Lower leg skin (tissue), 4 donors: Measurements from ENCODE around the gene UFSP2. TPM values are rescaled to one million over a fixed set of nuclear protein-coding genes. Genes with fewer than 3 reads are reported as not detected.

Source experiments
- DNase-seq, 2 donors: peaks; one replicate each; pipeline ENCODE4 v3.0.0-alpha.2; 2019; ENCODE audit warnings: low spot score in 2 of 2
- H3K4me3 ChIP-seq: fragments of 200-600 bp; sonication (generic); 2 replicates; pipeline ENCODE4 v1.5.1; 2017; ENCODE audit warnings: mild to moderate bottlenecking, low read depth; ENCODE audit not compliant: poor library complexity, severe bottlenecking
- CTCF ChIP-seq, 3 donors: fragments of 450-650 bp; IDR thresholded peaks; one replicate each; pipeline ENCODE4 v1.5.1; 2016; ENCODE audit warnings: antibody characterized with exemption in 3 of 3, mild to moderate bottlenecking in 3 of 3, moderate library complexity in 2 of 3
- POLR2A ChIP-seq, 2 donors: fragments of 450-650 bp; IDR thresholded peaks; one replicate each; pipeline ENCODE4 v1.6.1; 2016 to 2017; ENCODE audit warnings: antibody characterized with exemption in 2 of 2, mild to moderate bottlenecking in 1 of 2, moderate library complexity in 1 of 2
- WGBS, 2 donors: methylation state at CpG; one replicate each; pipeline ENCODE4 v1.1.5; 2018; 5-methylcytosine and 5-hydroxymethylcytosine counted together
- intact Hi-C: fragments of 100-400 bp; cut with DNase I; formaldehyde crosslinking; loops from one replicate; pipeline ENCODE4 v1.15.0; 2023; ENCODE audit warnings: low total_unique reads
- total RNA-seq, 4 donors: library from RNA; depleted of rRNA; stranded (reverse); fragments of >200 nt; gene quantifications; one replicate each; pipeline ENCODE4 v1.1.0, GENCODE V29; 2016

The UFSP2 gene
- total RNA-seq, 4 donors from 2014 or later = 24.6 to 53.5 (median 32.4) TPM

GRCh38 chr4:185357211-185357610 is 68.6 kb downstream of the UFSP2 start:
- TF ChIP-seq POLR2A (IDR thresholded peaks at IDR 0.05) (no peak), CTCF (IDR thresholded peaks at IDR 0.05) (no peak)
- no peak for DNase-seq
- 51 to 60% methylated on average over 5 of the region's 5 CpGs for WGBS, 2 donors
- intact Hi-C loops = no loop called here
- H3K4me3 ChIP-seq = no peak overlapping the region

- 96 to 100% methylated on average over 2 of the region's 2 CpGs for WGBS, 2 donors
- no peak overlapping the region for H3K4me3 ChIP-seq
- no peak for DNase-seq
- intact Hi-C loops = no loop called here
- TF ChIP-seq POLR2A (IDR thresholded peaks at IDR 0.05) = no peak
- TF ChIP-seq CTCF (IDR thresholded peaks at IDR 0.05) = no peak
Observed at GRCh38 chr4:185352741-185353140, 73.0 kb downstream of the UFSP2 start.

- WGBS, 2 donors = 84 to 91% methylated on average over 7 of the region's 7 CpGs
- intact Hi-C loops = no loop called here
- TF ChIP-seq POLR2A (IDR thresholded peaks at IDR 0.05) (no peak), CTCF (IDR thresholded peaks at IDR 0.05) (no peak)
- no peak for DNase-seq
- H3K4me3 ChIP-seq = no peak overlapping the region
Observed at GRCh38 chr4:185352202-185352601, 73.6 kb downstream of the UFSP2 start.

- intact Hi-C loops = no loop called here
- no peak overlapping the region for H3K4me3 ChIP-seq
- WGBS, 2 donors = 93 to 94% methylated on average over 13 of the region's 13 CpGs
- no peak for DNase-seq
- TF ChIP-seq POLR2A (IDR thresholded peaks at IDR 0.05) (no peak), CTCF (IDR thresholded peaks at IDR 0.05) (no peak)
Observed at GRCh38 chr4:185351691-185352090, 74.1 kb downstream of the UFSP2 start.

Other genes with a start within 250 kb of the UFSP2 start
- gene CFAP97, start 222.0 kb downstream of the UFSP2 start, total RNA-seq = 10 to 100 TPM; 20.0 to 28.3 (median 26.0) TPM
- 10 to 100 TPM; 13.4 to 18.3 (median 15.6) TPM for gene SNX25, start 216.4 kb downstream of the UFSP2 start, total RNA-seq
- gene LRP2BP, start 30.0 kb downstream of the UFSP2 start, total RNA-seq = 1 to 10 TPM in 2 of 4 donors, under 1 TPM in 2; 0.55 to 1.5 (median 1.2) TPM
- 10 to 100 TPM; 16.1 to 30.8 (median 22.1) TPM for gene ANKRD37, start 29.1 kb downstream of the UFSP2 start, total RNA-seq
- under 1 TPM in 3 of 4 donors, not detected in 1; 0.08 to 0.75 (median 0.61) TPM for gene CCDC110, start 45.8 kb upstream of the UFSP2 start, total RNA-seq
- 10 to 100 TPM; 10.7 to 25.2 (median 21.2) TPM for gene PDLIM3, start 109.5 kb upstream of the UFSP2 start, total RNA-seq